ENCODE measurements around the gene PNLIPRP2. TPM values are rescaled to one million over a fixed set of nuclear protein-coding genes. Genes with fewer than 3 reads are reported as not detected.

Gene PNLIPRP2
- total RNA-seq, 1 donor from 2014 or later: not detected

DNA sequence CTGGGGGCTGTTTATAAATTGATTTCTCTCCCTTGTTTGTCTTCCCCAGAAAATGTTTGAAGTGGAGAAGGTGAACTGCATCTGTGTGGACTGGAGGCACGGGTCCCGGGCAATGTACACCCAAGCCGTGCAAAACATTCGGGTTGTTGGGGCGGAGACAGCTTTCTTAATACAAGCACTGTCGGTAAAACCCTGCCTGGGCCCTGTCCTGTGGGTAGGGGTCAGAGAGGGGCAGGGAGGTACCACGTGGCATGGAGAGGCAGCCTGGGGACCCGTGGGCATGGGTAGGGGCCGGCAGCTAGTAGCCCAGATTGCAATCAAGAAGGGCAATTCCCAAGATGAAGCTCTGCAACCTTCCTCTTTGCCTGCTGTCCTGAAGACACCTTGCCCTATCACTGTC lies 6.1 kb downstream of the PNLIPRP2 start:
- H3K36me3 ChIP-seq: no peaks in the 10 kb centered on the region
- TF ChIP-seq, protein P1, sequence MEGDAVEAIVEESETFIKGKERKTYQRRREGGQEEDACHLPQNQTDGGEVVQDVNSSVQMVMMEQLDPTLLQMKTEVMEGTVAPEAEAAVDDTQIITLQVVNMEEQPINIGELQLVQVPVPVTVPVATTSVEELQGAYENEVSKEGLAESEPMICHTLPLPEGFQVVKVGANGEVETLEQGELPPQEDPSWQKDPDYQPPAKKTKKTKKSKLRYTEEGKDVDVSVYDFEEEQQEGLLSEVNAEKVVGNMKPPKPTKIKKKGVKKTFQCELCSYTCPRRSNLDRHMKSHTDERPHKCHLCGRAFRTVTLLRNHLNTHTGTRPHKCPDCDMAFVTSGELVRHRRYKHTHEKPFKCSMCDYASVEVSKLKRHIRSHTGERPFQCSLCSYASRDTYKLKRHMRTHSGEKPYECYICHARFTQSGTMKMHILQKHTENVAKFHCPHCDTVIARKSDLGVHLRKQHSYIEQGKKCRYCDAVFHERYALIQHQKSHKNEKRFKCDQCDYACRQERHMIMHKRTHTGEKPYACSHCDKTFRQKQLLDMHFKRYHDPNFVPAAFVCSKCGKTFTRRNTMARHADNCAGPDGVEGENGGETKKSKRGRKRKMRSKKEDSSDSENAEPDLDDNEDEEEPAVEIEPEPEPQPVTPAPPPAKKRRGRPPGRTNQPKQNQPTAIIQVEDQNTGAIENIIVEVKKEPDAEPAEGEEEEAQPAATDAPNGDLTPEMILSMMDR (IDR thresholded peaks at IDR 0.05): no peak
- H3K9me3 ChIP-seq: no peaks in the 10 kb centered on the region
- ATAC-seq (no peak), DNase-seq (no peak)
- no peak overlapping the region for H3K27ac ChIP-seq
- no peaks in the 10 kb centered on the region for H3K4me1 ChIP-seq
- H3K4me3 ChIP-seq: no peak overlapping the region
- peaks cover 7% of the 10 kb centered on the region for H3K27me3 ChIP-seq
- intact Hi-C loops (cut with DNase I): no loop called here

- Histone ChIP-seq H3K27ac (no peak overlapping the region), H3K27me3 (peaks cover 7% of the 10 kb centered on the region), H3K4me1 (no peaks in the 10 kb centered on the region), H3K4me3 (no peak overlapping the region), H3K36me3 (no peaks in the 10 kb centered on the region), H3K9me3 (no peaks in the 10 kb centered on the region)
- peak; percentile 73 for ATAC-seq
- intact Hi-C loops (cut with DNase I): no loop called here
- TF ChIP-seq, protein P1 (IDR thresholded peaks at IDR 0.05): peak; percentile 33
- no peak for DNase-seq
These were observed 6.7 kb downstream of the PNLIPRP2 start for GRCh38 chr10:116627386-116627933.

- H3K36me3 ChIP-seq: no peaks in the 10 kb centered on the region
- DNase-seq (no peak), ATAC-seq (no peak)
- TF ChIP-seq, protein P1 (IDR thresholded peaks at IDR 0.05): no peak
- intact Hi-C loops (cut with DNase I): no loop called here
- no peak overlapping the region for H3K27ac ChIP-seq
- peaks cover 7% of the 10 kb centered on the region for H3K27me3 ChIP-seq
- no peak overlapping the region for H3K4me3 ChIP-seq
- H3K9me3 ChIP-seq: no peaks in the 10 kb centered on the region
- H3K4me1 ChIP-seq: no peaks in the 10 kb centered on the region
These were observed 8.6 kb downstream of the PNLIPRP2 start for GRCh38 chr10:116629340-116629739.

- Histone ChIP-seq H3K27ac (no peak overlapping the region), H3K27me3 (peaks cover 7% of the 10 kb centered on the region), H3K4me3 (no peak overlapping the region), H3K4me1 (no peaks in the 10 kb centered on the region), H3K36me3 (no peaks in the 10 kb centered on the region), H3K9me3 (no peaks in the 10 kb centered on the region)
- ATAC-seq (no peak), DNase-seq (no peak)
- intact Hi-C loops (cut with DNase I): no loop called here
- TF ChIP-seq, protein P1 (IDR thresholded peaks at IDR 0.05): no peak
These were observed 9.3 kb downstream of the PNLIPRP2 start for GRCh38 chr10:116630020-116630419.

DNA sequence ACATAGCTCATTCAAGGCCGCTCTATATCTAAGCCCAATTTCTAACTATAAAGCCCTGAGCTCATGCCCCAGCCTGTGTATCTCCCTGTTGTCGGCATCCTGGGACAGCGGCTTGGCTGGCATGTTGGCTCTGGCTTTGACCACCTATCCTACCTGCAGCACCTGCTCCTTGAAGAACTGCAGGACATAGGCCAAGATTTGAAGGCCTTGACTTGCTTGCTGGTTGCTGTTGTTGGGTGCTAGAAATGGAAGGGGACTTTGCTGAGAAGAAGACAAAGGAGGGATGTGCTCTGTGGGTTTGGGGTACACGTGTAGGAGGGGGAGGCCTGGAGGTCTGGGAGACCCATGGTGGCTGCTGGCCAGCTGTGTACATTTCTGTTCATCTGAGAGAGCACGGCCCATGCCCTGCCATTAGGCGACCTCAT lies 11.1 kb downstream of the PNLIPRP2 start:
- intact Hi-C loops (cut with DNase I): no loop called here
- DNase-seq: no peak

More for the DNA sequence above, 11.1 kb downstream of the PNLIPRP2 start:
- TF ChIP-seq, protein P1 (IDR thresholded peaks at IDR 0.05): no peak
- H3K36me3 ChIP-seq: no peaks in the 10 kb centered on the region
- H3K4me1 ChIP-seq: no peaks in the 10 kb centered on the region
- no peak for ATAC-seq
- no peaks in the 10 kb centered on the region for H3K9me3 ChIP-seq
- peaks cover 5% of the 10 kb centered on the region for H3K27me3 ChIP-seq
- H3K4me3 ChIP-seq: no peak overlapping the region
- H3K27ac ChIP-seq: no peak overlapping the region
